Upper lobe of right lung (tissue), 1 donor: ENCODE measurements around the gene CCBE1. TPM values are rescaled to one million over a fixed set of nuclear protein-coding genes. Genes with fewer than 3 reads are reported as not detected.

ENCODE experiments used
- ATAC-seq: fragments of 200-7000 bp; cut with Tn5 transposase; one replicate; pipeline ENCODE4 v1.9.1; 2020; ENCODE audit warnings: mild to moderate bottlenecking, moderate library complexity
- DNase-seq: peaks from one replicate; pipeline ENCODE4 v3.0.0-alpha.2; 2020
- H3K27ac ChIP-seq: fragments of 200-600 bp; one replicate; pipeline ENCODE4 v1.8.0; 2022
- H3K27me3 ChIP-seq: fragments of 200-600 bp; one replicate; pipeline ENCODE4 v1.8.0; 2022; ENCODE audit warnings: mild to moderate bottlenecking
- H3K36me3 ChIP-seq: fragments of 200-600 bp; one replicate; pipeline ENCODE4 v1.8.0; 2022
- H3K4me1 ChIP-seq: fragments of 200-600 bp; one replicate; pipeline ENCODE4 v1.8.0; 2022
- H3K4me3 ChIP-seq: fragments of 200-600 bp; one replicate; pipeline ENCODE4 v1.8.0; 2022; ENCODE audit warnings: mild to moderate bottlenecking
- H3K9me3 ChIP-seq: fragments of 200-600 bp; one replicate; pipeline ENCODE4 v1.8.0; 2022
- CTCF ChIP-seq: fragments of 200-600 bp; IDR thresholded peaks from one replicate; pipeline ENCODE4 v1.8.0; 2022; ENCODE audit warnings: antibody characterized with exemption
- intact Hi-C: fragments of 100-400 bp; cut with DNase I; formaldehyde crosslinking; loops from one replicate; pipeline ENCODE4 v1.11.0; 2022
- total RNA-seq: library from RNA; stranded (reverse); fragmentation: NEBNext Ultra II Directional; extraction: Animal tissue kit (Norgen Biotek cat#: 25700); gene quantifications from one replicate; pipeline ENCODE4 v1.2.1, GENCODE V29; 2021
- donor health status: DM: no; HTN: yes; CAD: no; lungs with severe emphysema.

CCBE1 gene
- total RNA-seq, 1 donor from 2014 or later: 27.8 TPM

GRCh38 chr18:59612381-59612780, 84.8 kb downstream of the CCBE1 start:
- ATAC-seq: no peak
- Histone ChIP-seq H3K4me3 (no peak overlapping the region), H3K36me3 (no peaks in the 10 kb centered on the region), H3K27me3 (no peaks in the 10 kb centered on the region), H3K4me1 (no peaks in the 10 kb centered on the region), H3K27ac (no peak overlapping the region), H3K9me3 (no peaks in the 10 kb centered on the region)
- intact Hi-C loops: no loop called here
- TF ChIP-seq CTCF: no peak
- DNase-seq: no peak

DNA sequence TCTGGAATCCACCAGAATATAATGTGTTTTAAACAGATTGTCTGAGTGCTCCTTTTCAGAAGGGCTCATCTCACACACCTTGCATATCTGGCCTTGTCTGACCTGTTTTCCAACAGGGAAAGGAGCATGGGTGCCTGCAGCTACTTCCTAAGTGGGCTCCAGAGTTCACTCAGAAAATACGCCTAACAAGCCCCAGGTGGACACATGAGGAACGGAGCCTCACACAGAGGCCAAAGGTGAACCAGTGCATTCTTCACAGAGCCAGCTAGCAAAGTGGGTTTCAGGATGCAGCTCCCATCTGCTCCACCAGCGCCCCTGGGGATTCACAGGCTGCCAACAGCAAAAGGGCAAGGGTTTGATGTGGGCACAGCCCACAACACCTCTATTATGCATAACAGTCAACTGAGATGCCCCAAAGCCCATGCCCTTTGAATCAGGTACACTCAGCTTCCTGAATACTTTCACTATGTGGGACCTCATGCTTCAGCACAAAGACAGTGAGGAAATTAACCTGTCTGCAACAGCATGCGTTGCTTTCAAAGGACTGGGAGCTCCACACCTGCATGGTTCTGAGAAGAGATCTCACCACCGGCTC, 86.6 kb downstream of the CCBE1 start:
- TF ChIP-seq CTCF: no peak
- DNase-seq: no peak
- H3K36me3 ChIP-seq: no peaks in the 10 kb centered on the region
- H3K4me1 ChIP-seq: no peaks in the 10 kb centered on the region
- H3K27ac ChIP-seq: no peak overlapping the region
- intact Hi-C loops: no loop called here
- no peak for ATAC-seq
- H3K27me3 ChIP-seq: no peaks in the 10 kb centered on the region
- no peak overlapping the region for H3K4me3 ChIP-seq
- H3K9me3 ChIP-seq: no peaks in the 10 kb centered on the region

- Histone ChIP-seq H3K27me3 (no peaks in the 10 kb centered on the region), H3K4me3 (no peak overlapping the region), H3K27ac (no peak overlapping the region), H3K9me3 (no peaks in the 10 kb centered on the region), H3K36me3 (no peaks in the 10 kb centered on the region), H3K4me1 (no peaks in the 10 kb centered on the region)
- TF ChIP-seq CTCF: no peak
- intact Hi-C loops: no loop called here
- no peak for DNase-seq
- no peak for ATAC-seq
These were observed 87.6 kb downstream of the CCBE1 start for GRCh38 chr18:59609654-59610053.

DNA sequence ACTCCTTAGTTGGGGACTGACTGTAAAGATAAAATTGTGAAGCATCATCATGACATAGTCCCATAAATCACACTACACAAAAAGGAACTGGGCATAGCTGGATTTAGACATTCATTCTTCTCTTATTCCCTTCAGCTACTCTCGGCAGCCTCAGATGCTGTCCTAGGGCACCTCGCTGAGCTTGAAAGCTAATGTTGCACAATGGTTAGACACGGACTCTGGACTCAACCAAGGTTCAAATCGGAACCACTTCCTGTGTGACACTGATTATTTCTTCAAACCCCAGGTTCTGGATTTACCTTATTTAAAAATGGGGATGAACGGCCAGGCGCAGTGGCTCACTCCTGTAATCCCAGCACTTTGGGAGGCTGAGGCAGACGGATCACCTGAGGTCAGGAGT, 89.8 kb downstream of the CCBE1 start:
- ATAC-seq: no peak
- H3K4me3 ChIP-seq: no peak overlapping the region
- H3K9me3 ChIP-seq: no peaks in the 10 kb centered on the region
- no peak for TF ChIP-seq CTCF
- intact Hi-C loops: no loop called here
- DNase-seq: no peak
- H3K4me1 ChIP-seq: no peaks in the 10 kb centered on the region
- no peak overlapping the region for H3K27ac ChIP-seq
- no peaks in the 10 kb centered on the region for H3K36me3 ChIP-seq
- no peaks in the 10 kb centered on the region for H3K27me3 ChIP-seq

- Histone ChIP-seq H3K4me3 (no peak overlapping the region), H3K27ac (no peak overlapping the region), H3K9me3 (no peaks in the 10 kb centered on the region), H3K4me1 (no peaks in the 10 kb centered on the region), H3K27me3 (no peaks in the 10 kb centered on the region), H3K36me3 (no peaks in the 10 kb centered on the region)
- TF ChIP-seq CTCF: no peak
- ATAC-seq (no peak), DNase-seq (no peak)
- intact Hi-C loops: no loop called here
These were observed 90.2 kb downstream of the CCBE1 start for GRCh38 chr18:59607078-59607379.
